DMS 273 treated with DMSO at 0.1 percent for 48 hours (cell line): ENCODE data around the gene B3GNT9.

Experiments
- DNase-seq: peaks from one replicate; lab custom pipeline; 2025; lab: John Stamatoyannopoulos, UW

Gene B3GNT9

GRCh38 chr16:67167588-67167987 is 16.8 kb upstream of the B3GNT9 start:
- no peak for DNase-seq

GRCh38 chr16:67166598-67167168 is 15.9 kb upstream of the B3GNT9 start:
- DNase-seq: no peak

GRCh38 chr16:67166110-67166547 is 15.3 kb upstream of the B3GNT9 start:
- DNase-seq: no peak

- DNase-seq: no peak
Observed at GRCh38 chr16:67165121-67166078, 14.6 kb upstream of the B3GNT9 start.

GRCh38 chr16:67164599-67165061 is 13.8 kb upstream of the B3GNT9 start, which contains the start of gene HSF4:
HSF4 (plus strand) TSS chr16:67164745; CDS start chr16:67164812, 67 bp downstream.
- no peak for DNase-seq

- no peak for DNase-seq
Observed at GRCh38 chr16:67163999-67164558, 13.3 kb upstream of the B3GNT9 start.

- no peak for DNase-seq
Observed at GRCh38 chr16:67163164-67163998, 12.6 kb upstream of the B3GNT9 start.

GRCh38 chr16:67162506-67163163 is 11.8 kb upstream of the B3GNT9 start:
- no peak for DNase-seq

GRCh38 chr16:67161595-67162058 is 10.8 kb upstream of the B3GNT9 start:
- DNase-seq: no peak

- no peak for DNase-seq
Observed at GRCh38 chr16:67158637-67159600, 8.1 kb upstream of the B3GNT9 start.

- DNase-seq: peak; percentile 22
Observed at GRCh38 chr16:67157892-67158635, 7.3 kb upstream of the B3GNT9 start.

GRCh38 chr16:67157106-67157748 is 6.4 kb upstream of the B3GNT9 start:
- DNase-seq: no peak

- no peak for DNase-seq
Observed at GRCh38 chr16:67156143-67156844, 5.5 kb upstream of the B3GNT9 start.

GRCh38 chr16:67155295-67156142 is 4.7 kb upstream of the B3GNT9 start:
- DNase-seq: peak; percentile 15

- no peak for DNase-seq
Observed at GRCh38 chr16:67154578-67155294, 3.9 kb upstream of the B3GNT9 start.

GRCh38 chr16:67151431-67152097 is 766 bp upstream of the B3GNT9 start:
- DNase-seq: no peak
